ENCODE results near the gene BCL2.
A peak's percentile ranks its signal among the peaks of the same experiment; 100 is the strongest.

The BCL2 gene

DNA sequence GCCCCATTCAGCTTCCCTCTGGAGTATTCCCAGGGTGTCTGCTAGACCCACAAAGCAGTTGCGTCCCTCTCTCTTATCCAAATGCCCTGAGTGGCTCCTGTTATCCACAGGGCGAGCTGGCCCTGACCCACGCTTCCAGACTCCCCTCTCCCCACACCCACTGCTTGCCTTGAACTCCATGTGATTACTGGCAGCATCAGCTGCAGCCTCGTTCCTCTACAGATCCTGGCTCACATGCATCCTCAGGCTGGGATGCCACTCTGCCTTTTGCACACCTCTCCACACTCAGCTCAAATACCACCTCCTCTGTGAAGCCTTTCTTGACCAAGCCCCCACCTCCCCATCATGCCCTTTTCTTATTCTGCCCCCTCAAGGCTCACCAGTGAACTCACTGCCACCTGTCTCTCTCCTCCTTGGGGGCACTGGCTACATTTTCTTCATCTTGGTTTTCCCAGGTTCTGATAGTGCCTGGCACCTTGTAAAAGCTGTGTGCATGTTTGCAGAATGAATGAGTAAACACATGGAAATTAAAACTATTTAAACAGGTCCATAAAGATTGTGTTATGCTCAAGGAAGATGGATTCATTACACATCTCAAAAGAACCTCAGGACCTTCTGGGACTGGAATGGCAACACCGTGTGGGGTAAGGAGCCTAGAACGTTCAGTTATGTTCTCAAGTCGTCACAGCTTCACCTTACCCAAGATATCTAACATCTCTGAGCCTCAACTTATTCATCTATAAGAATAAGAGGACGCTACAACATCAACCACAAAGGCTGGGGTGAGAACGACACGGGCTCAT is 165.0 kb downstream of the BCL2 start:
- DNase-seq, result no peak

GRCh38 chr18:63152791-63153190 is 166.8 kb downstream of the BCL2 start:
- no peak for DNase-seq

DNA sequence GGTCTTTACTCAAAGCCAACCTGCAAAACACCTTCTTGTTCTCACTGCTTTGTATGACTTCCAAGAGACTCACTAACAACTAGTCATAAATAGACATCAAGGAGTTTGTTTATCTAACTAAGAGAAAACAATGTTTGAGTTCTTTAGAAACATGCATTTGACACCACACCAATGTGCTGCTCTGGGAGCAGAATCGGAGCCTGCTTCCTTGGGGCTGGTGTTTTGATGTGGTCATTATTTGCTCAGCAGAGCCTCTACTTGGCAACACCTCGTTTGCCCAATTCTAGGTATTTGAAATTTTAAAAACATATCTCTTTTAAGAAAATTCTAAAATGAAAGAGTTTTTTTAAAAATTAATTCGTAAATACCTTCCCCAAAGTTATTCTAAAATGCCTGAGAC is 167.5 kb downstream of the BCL2 start:
- no peak for DNase-seq

DNA sequence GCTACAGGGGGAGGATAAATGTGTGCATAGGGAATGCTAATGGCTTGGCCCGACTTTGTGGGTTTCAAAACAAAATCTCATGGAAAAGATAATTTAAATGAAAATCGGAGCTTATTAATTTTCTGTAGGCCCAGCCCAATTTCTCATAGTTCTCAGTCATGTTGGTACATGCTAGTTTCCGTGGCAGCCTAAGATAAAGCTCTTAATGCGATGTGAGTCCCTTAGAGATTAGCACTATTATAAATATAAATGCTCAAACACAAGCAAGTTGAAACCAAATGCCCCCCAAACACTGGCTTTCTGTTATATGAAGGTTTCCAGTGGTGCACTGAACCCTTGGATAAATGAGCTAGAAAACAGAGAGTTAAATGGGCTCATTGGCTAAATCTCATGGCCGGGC is 168.0 kb downstream of the BCL2 start:
- no peak for DNase-seq

DNA sequence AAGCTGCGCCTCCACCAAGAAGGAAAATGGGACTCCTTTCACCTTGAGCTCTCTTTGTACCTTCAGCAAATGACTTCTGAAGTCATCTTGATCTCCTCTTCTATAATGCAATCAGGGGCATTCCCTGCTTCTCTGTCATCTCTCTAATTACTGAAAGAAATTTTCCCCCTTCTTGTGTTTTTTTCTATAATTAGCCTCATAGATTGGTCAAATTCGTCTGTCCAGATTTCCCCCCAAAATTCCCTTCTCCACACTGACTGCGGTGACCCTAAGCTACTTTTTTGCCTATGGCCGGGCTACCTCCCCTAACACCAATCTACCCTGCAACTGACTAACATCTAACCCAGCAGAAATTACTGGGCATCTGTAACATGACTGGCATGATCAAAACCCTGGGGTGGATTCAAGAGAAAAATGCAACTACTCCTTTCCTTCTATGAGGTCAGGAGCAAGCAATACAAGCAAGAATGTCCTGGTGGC is 168.6 kb downstream of the BCL2 start:
- no peak for DNase-seq

GRCh38 chr18:63150326-63150725 is 169.2 kb downstream of the BCL2 start:
- DNase-seq, result no peak

DNA sequence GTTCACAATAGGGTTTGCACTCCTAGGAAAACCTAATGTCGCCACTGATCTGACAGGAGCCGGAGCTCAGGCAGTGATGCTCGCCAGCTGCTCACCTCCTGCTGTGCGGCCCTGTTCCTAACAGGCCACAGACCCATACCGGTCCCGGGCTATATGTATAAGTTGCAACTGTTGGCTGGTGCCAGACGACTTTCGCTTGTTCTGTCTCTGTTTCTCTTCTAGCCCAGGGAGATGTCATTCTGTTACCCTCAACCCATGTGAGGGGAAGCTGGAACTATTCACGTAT is 170.3 kb downstream of the BCL2 start:
- DNase-seq, result no peak

GRCh38 chr18:63148449-63149301 is 170.9 kb downstream of the BCL2 start:
- DNase-seq, result no peak

DNA sequence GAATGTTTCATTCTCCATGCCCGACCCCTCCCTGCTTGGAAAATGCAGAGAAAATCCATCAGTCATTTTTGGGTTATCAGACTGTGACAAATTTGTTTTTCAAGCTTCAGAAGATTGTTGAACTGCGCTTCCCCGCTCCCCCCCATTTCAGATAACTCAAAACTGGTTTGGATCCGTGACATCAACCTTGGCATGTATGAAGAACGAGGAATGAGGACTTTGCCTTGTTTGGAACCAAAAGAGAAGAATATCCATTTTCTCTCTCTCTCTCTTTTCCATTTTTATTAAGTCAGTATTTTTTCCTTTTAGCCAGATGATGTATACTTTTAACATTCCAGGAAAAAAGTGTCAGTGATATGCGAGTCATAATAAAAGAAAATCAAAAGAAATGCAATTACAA is 171.6 kb downstream of the BCL2 start:
- no peak for DNase-seq

DNA sequence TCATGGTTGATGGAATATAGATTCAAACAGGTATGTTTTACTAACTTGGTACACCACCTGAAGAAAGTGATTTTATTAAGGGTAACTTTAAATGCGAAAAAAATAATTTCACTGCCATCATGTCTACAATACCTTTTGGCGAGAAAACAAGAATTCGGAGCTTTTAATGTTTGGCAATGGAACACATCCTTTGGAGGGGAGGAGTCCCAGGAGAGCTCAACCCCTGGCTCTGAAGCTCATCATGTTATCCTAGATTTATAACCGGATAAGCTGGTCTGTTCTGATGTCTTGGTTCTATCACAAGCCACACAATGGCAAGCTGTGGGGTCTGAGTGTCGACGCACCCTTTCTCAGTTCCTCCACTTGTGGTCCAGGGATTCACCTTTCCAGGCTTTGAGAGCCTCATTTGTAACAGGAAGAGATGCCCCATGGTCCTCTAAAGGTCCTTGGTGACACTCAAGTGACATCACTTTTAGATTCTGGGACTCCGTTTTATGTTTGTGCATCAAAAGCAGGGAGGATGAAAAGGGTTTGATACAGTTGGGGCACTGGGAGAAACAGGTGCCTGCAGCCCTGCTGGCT is 172.7 kb downstream of the BCL2 start:
- no peak for DNase-seq

- DNase-seq, result no peak
Observed at GRCh38 chr18:63145851-63146555, 173.6 kb downstream of the BCL2 start.

DNA sequence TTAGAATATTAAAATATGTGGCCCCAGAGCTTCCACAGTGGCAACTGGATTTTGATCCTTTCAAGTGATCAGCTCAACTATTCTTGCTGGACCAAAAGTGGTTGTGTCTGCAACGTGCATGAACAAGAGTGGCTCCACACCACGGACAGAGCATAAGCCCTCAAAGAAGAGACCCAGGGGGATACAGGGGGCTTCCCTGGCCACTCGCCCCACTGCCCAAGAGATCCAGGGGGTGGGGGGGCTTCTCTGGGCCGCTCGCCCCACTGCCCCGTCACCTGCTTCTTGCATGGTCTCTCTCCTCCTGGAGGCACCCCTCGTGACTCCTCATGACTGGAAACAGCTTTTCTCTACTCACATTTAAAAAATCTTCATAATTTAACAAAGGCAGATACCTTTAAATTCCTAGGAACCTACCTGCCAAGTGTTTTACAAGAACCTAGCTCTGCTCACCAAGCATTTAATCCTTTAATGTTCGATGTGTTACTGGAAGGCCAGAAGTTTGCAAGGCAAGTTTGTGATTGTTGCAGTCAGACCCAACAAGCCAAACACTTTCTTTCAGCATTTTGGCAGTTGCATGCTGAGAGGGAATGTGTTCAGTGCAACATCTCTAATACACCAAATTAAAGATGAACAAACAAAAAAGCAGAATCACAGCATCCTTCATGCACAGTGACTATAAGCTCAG is 174.3 kb downstream of the BCL2 start:
- no peak for DNase-seq

- no peak for DNase-seq
Observed at GRCh38 chr18:63144748-63145147, 174.8 kb downstream of the BCL2 start.

- DNase-seq, result no peak
Observed at GRCh38 chr18:63143330-63143771, 176.2 kb downstream of the BCL2 start.

DNA sequence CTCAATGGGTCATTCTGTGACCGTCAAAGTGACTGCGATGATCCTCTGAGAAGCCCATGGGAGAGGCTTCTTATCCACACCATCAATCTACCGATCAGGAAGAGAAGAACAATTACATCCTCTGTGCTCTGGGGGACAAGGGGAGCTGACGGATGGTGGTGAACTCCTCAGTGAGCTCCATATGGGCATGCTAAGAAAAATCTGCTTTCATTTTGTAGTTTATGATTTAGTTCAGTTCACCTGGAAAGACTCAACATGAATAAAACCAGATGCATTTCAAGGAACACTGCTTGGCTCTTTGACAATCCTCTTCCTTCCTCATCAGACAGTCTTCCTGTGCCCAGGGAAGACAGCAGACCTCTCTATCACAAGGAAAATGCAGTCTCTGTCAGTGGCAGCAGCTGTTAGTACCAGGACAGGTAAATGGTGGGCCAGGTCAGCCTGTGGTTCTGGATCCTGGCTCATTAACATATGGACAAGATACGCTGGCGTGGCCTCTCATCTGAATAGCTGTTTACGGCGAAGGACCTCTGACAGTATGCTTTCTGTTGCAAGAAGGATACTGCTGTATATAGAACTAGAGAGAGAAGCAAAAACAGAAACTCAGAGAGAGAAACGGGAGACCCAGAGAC is 176.9 kb downstream of the BCL2 start:
- no peak for DNase-seq

DNA sequence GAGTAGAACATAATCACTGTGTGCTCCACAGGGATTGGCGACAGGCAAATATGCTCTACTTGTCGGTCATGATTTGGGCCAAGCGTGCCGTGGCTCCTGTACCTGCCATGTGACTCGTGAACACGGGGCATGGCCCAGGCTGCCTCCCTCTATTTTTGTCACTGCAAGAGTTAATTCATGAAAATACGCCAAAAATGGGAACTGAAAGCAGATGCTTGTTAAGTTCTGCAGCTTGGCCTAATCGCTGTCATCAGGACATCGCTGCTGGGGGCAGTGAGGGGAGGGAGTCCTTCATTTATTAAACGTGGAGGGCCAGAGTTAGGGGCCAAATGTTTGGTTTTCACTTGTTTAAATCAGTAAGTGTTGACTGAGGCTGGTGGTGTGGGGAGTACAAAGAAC is 177.8 kb downstream of the BCL2 start:
- no peak for DNase-seq

- no peak for DNase-seq
Observed at GRCh38 chr18:63140997-63141777, 178.4 kb downstream of the BCL2 start.

DNA sequence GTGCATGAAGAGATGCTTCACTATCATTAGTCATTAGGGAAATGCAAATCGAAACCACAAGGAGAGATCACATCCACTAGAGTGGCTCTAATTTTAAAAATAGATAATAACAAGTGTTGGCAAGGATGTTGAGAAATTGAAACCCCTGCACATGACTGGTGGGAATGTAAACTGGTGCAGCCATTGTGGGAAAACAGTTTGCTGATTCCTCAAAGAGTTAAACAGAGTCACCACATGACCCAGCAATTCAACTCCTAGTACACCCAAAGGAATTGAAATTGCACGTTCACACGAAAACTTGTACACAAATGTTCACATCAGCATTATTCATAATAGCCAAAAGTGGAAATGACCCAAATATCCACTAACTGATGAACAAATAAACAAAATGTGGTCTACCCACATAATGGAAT is 179.5 kb downstream of the BCL2 start:
- DNase-seq, result no peak

GRCh38 chr18:63138436-63139340 is 180.9 kb downstream of the BCL2 start:
- peak; percentile 43 for DNase-seq

DNA sequence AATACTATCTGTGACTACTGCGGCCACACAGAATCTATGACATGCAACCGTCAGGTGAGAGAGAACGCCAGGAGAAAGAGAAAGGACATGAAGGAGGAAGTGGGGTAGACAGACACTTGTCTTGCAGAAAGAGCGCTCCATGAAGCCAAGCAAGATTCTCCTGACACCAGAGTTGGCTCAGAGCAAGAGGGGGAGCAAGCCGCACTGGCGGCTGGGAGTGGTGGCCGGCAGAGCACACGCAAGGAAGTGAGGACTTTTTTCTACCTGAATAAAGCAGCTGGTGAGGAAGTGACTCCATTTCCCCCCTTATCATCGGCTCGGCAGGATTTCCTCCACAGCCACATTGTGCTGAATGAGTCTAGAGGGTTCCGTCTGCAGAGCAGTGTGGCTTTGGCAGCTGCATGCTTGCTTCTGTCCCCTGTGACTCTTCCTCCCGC is 181.6 kb downstream of the BCL2 start:
- peak; percentile 49 for DNase-seq

All from activated CD4-positive, CD25-positive, alpha-beta regulatory T cell treated with anti-CD3 and anti-CD28 coated beads, Interleukin-2, amount 50 U/mL, for 72 hours (primary cell).